GM18861 (cell line): Measurements from ENCODE around the gene RNF113B.

Experiments
- ATAC-seq: cut with Tn5 transposase; IDR thresholded peaks from one replicate; pipeline ENCODE4 v1.9.1; 2021; ENCODE audit not compliant: unreplicated experiment

Gene RNF113B

DNA sequence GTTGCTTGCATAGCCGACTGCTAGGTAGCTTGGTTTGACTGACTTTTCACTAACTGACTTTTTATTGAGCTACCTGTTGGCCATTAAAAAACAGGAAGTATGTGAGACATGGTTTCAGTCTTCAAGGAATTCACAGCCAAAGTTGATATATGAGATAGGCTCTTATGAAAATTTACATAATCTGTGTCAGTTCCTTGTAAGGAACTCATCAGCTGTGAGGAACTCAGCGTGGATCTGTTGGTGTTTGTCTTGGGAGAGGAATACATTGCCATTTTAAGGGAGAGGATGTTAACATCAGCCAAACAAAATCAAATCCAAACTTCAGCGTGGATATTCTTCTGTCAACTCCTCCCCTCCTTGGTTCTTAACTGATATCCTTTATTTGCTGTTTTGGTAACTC lies 2.0 kb downstream of the RNF113B start:
- no peak for ATAC-seq

DNA sequence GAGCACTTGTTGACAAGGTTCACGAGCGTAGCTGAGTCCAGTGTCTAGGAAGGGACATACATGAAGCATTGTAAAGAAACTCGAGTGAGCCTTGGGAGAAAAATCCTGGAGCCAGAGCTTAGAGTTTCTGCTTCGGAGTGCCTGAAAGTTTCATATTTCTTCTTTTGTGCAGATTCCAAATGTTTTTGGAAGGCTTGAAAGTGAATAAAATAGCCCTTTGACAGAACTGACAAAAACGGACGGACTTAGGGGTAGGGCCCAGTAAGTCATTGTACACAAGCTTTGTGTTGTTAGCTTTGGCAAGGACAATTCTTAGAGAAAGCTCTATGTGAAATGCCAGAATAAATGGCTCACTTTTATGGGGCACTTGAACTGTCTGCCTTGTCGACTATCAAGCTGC lies 2.8 kb downstream of the RNF113B start:
- ATAC-seq = no peak

DNA sequence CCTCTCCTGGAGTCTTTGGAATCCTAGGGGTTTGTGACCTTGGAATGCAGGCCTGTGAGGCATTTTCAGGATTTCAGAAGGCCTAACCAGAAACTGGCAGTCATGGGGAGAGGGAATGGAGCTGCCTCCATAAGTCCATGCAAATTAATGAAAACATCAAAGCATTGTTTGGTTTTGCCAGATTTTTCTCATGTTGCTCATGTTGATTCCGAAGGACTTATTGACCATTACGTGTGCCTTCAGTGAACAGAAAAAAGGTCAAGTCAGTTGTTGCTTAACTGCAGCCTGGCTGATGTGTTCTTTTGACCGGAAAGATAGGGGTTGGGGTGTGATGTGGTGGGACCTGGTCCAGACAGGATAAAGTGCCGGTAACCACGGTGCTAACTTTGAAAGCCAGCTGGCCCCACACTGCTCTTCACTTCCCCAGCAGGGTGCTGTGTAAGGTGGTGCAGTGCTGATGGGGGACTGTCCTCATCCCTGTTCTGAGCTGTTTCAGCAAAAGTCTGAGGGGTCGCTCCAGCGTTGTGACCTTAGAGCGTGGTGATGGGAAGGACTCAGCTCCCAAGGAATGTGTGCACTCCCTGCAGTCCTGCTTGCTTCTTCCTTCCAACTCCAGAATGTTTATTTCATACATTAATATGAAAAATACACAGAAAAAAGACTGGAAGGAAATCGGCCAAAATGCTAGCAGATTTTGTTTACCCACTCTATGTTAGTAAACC lies 3.5 kb downstream of the RNF113B start:
- ATAC-seq = no peak

DNA sequence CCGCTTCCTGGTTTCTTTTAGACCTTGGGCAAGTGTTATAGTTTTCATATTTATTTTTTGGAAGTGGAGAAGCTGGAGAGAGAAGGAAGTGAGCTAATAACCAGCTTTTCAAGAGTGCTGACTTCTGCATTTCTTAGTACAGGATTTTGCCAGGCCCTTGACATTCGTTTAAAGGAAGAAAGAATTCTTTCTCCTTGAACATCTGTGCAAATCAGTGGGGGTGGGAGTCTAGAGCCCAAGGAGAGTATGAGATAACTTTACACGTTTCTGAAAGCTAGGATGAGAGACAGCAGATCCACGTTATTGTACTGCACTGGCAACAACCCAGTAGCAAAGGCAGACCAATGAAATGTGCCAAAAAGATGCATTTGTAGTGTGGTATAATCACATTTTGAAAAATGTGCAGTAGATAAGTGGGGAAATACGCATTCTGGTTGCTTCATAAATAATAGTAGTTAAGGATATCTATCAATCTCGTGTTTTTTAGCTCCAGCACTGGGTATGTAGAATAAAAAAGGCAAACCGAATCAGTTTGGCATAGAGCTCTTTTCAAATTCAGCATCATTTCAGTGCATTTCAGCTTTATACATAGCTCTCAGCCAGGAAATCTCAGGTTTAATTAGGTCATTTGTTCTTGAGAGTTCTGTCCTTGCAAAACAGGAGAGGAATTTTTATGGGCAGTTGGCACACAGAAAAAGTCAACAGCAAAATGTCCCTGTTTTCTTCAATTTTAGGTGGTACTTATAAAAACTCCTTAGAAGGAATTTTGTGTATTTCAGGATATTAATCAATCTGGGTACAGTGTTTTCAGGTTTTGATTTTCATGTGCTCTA lies 4.3 kb downstream of the RNF113B start:
- no peak for ATAC-seq

DNA sequence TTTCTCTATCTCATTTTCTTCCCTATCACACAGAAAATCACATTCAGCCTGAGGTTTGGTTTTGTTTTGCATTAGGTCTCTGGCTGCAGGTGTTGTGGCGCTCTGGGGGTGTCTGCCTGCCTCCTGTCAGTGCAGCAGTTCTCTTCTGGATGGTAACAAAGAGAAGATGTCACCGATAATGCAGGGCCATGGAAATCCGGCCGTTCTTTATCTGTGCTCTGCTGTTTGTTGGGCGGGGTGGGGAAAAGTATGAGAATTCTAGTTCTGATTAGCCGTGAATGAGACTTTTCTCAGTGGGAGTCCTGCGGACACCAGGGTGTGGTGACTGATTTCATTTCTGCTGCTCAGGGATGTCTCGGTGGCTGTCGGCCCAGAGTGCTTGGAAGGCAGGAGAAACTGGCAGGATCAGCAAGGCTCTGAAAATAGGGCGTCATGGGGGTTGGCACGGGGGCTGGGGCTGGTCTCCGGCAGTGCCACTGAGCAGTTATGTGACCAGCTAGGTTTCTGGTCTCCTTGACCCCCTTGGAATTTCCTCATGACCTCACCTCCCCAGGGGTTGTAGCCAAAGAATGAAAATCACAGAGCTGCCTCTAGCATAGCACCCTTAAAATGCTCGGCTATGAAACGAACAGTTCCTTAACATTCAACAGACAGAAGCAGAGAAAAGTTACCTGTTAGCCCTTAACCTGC lies 5.0 kb downstream of the RNF113B start:
- no peak for ATAC-seq

DNA sequence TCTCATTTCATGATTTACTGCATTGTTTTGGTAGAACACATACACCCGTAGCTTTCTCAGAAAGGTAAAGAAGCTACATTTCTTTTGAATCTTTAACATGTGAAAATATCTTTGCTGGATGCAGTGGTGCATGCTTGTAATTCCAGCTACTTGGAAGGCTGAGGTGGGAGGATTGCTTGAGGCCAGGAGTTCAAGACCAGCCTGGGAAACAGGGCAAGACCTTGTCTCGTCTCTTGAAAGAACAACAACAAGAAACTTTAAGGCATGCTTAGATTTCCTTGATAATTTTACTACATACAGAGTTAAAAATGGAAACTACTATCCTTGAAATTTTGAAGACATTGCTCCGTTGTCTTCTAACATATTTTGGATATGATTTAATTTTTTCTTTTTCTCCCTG lies 7.7 kb downstream of the RNF113B start:
- ATAC-seq = no peak

DNA sequence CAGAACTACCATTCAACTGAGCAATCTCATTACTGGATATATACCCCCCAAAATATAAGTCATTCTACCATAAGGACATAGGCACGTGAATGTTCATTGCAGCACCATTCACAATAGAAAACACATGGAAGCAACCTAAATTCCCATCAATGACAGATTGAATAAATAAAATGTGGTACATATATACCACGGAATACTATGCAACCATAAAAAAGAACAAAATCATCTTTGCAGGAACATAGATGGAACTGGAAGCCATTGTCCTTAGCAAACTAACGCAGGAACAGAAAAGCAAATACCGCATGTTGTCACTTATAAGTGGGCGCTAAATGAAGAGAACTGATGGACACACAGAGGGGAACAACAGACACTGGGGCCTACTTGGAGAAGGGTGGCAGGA lies 14.1 kb downstream of the RNF113B start:
- ATAC-seq = no peak

DNA sequence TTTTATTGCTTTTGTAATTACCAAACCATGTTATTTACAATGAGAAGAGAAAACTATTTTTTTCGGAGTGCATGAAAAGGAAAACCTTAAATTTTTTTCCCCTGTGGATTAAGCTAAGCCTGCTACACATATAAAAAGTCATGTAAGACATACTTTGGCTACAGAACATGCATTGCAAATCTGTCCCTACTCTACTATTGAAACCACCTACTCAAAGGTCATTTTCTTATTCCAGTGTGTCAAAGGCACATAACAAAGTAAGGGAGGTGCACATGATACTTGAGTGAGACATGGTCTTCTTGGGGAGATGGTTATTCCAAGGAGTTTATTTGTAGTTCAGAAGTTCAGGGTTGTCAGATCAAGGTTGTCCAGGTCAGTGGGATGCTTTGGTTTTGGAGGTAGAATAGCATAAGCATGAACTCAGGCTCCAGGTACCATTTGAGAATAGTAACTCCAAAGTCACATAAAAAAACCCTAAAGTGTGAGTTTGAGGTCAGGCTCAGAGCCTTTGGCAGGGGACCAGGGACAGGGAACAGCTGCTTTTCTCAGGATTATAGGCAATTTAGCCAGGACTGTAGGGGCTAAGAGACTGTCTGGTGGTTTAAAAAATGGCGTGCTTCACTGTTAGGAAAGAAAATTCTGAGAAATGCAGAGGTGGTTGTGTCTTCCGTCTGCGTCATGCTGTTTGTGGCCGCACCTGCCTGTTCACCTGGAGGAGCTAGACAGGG lies 18.7 kb downstream of the RNF113B start:
- ATAC-seq = no peak

DNA sequence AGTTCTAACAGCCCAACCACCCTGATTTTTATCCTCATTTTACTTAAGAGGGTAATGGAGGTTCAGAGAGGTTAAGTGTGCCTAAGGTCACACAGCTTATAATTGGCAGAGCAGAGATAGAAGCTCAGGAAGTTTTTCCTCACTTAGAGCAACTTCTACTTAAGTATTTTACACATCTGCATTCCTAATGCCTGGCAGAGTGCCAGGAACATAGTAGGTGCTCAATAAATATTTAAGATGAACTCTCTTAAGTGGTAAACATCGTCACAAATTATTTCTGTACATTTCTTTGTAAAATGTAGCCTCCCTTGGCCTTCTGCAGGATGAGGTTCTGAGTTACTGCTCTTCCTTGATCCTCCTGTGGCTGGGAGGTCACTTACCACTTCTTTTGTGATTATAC lies 19.5 kb downstream of the RNF113B start:
- ATAC-seq = no peak

DNA sequence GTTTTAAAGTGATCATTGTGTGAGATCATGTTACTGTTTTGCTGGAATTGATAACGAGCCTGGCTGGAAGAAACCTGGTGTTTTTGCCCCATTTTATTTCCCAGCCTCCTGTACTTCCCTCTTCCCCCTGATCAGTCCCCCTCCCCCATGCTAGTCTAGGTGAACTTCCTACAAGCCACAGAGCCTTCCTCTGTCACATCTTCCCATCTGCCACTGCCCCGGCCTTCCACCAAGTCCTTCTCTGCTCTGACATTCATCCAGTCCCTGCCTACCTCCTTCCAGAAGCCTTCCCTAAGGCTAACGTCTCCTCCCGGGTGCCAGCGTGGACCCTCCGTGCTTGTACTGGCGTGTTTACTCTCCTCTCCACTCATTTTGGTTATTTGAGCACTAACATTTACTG lies 19.9 kb downstream of the RNF113B start:
- no peak for ATAC-seq

DNA sequence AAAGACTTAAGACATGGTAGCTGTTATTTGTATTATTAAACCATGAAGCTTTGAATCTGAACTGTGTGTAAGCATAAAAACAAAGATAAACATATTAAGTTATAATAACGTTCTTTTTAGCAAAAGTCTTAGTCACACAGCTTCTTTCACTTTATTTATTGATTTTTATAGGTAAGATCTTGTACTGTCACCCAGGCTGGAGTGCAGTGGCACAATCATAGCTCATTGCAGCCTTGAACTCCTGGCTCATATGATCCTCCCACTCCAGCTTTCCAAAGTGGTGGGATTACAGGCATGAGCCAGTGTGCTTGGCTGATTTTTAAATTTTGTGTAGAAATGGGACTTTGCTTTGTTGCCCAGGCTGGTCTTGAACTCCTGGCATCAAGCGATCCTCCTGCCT lies 20.8 kb downstream of the RNF113B start:
- no peak for ATAC-seq

DNA sequence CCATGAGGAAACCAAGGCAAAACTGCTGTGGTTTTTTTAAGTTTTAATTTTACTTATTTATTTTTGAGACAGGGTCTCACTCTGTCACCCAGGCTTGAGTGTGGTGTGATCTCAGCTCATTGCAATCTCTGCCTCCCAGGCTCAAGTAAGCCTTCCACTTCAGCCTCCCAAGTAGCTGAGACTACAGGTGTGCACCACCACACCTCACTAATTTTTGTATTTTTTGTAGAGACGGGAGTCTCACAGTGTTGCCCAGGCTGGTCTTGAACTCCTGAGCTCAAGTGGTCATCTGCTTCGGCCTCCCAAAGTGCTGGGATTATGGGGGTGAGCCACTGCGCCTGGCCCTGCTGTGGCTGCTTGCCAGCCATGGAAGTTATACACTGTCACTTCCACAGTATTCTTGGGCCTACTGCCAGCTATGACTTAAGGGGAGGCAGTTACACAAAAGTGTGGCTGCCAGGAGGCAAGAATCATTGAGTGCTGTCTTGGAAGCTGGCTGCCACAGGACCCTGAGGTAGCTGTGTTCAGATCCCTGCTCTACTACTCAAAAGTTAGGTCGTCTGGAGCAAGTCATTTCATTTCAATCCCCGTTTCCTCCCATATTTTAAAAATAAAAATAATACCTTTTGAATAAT lies 21.5 kb downstream of the RNF113B start:
- no peak for ATAC-seq

DNA sequence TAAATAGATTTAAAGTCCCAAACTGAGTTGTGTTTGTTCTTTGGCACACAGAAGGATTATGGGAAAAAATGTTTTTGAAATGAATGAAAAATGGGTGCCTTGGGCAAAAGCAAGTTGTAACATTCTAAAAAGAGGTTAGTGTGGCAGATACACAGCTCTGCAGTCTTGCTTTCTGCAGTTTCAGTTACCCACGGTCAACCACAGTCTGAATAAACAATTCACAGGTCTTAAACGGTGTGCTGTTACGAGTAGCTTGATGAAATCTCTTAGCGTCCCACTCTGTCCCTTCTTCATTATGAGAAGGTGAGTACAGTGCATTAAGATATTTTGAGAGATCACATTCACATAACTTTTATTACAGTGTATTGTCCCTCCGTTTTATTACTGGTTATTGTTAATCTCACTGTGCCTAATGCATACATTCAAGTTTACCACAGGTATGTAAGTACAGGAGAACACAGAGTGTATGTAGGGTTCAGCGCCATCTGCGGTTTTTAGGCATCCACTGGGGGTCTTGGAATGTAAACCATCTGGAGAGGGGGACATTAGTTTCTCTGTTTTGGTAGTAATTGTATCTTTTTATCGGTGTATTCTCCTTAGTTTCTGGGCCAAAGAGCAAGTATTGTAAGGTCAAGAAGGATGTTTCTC lies 26.1 kb downstream of the RNF113B start:
- ATAC-seq = no peak

DNA sequence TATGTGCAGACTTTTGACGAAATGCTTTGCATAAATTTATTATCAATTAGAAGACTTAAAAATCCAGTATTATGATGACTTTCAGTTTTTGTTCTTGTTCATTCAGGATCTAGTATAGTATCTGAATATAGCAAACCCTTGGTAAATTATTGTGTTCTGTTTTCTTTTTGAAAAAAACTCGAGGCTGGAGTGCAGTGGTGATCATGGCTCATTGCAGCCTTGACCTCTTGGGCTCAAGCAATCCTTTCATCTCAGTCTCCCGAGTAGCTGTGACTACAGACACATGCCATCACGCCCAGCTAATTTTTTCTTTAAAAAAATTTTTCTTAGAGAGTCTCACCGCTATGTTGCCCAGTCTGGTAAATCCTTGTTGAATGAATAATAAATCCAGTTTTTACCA lies 29.5 kb downstream of the RNF113B start:
- ATAC-seq = no peak

DNA sequence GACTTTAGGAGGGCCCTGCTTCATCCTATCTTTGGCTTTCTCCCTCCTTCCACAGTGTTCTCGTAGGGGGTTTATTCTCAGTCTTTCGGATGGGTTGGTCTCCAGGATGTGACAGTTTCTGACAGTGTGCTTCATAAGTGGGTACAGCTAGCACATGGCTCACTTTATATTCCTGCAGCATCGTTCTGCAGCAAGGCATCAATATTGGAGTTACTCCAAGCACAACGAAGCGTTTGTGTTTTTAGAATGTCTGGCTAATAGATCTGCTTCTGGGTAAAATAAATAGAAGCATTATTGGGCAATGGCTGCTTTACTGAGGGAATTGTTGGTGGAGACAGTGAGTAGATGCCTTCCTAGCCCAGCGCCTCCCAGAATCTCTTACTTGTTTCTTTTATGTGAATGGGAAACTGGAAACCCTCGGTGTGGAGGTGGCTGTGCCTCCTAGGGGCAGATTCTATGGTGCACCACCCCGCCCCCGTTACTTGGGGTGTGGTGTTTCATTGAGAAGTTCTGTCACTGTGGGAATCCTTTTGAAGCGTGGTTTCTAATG lies 32.2 kb downstream of the RNF113B start:
- no peak for ATAC-seq

DNA sequence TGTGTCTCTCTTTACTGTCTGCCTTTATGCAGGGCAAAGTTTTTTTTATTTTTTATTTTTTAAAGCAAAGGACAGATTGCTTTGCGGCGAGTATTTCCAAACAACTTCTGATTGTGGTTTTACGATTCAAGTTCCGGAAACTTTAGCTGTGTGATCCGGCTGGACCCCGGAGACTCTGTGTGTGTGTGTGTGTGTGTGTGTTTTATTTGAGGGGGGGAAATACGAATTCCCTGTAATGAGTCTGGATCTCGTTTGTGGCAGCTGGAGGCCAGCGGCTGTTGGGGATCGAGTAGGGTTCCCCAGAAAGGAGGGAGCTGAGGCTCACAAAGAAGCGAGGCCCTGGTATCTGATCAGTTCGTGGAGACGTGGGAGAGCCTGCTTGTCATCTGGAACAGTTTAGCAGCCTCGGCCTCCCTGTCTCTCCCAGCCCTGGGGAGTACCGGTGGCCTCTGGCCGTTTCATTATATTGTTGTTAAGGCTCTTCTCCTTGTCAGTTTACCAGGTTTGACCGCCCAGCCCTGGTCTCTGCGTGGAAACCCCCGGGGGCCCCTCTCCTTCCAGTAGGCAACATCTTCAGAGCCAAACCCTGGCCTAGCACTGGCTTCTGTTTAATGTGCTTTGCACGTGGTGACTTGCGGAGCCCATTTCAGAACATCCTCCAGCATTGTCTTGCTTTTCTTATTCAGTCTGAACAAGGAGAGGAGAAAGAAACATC lies 32.9 kb downstream of the RNF113B start:
- no peak for ATAC-seq

DNA sequence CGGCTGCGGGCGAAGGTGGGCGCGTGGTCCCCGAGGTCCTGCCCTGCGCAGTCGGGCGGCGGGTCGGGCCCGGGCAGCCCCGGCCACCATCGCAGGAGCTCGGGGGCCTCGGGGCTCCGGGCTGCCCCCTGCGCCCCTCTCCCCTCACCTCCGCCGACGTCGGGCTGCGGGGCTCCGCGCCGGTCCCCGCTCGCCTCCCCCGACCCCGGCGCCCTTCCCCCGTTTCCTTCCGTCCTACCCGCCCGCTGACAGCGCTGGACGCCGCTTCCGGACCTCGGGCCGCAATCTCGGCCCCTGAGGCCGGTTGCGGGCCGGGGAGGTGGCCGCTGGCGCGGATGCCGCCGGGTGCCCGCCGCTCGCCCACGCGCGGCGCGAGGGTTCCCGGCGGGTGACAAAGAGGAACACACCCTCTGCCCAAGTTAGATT lies 33.5 kb downstream of the RNF113B start:
- ATAC-seq = no peak

DNA sequence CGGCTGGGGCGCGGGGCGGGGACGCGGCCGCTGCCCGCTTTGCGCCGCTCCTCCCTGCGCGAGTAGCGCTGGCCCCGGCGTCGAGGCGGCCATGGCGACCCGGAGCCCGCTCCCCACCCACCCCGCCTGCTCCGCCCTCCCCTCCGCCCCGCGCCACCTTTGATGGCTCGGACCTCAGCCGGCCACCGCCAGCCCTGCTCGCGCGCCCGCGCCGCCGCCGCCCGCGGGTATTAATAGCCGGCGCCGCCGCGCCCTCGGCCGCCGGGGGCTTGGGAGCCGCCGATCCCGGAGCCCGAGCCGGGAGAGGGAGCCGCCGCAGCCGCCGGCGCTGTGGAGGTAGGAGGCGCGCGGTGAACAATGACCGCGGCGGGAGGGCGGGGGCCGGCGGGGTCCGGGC lies 33.9 kb downstream of the RNF113B start:
- no peak for ATAC-seq

DNA sequence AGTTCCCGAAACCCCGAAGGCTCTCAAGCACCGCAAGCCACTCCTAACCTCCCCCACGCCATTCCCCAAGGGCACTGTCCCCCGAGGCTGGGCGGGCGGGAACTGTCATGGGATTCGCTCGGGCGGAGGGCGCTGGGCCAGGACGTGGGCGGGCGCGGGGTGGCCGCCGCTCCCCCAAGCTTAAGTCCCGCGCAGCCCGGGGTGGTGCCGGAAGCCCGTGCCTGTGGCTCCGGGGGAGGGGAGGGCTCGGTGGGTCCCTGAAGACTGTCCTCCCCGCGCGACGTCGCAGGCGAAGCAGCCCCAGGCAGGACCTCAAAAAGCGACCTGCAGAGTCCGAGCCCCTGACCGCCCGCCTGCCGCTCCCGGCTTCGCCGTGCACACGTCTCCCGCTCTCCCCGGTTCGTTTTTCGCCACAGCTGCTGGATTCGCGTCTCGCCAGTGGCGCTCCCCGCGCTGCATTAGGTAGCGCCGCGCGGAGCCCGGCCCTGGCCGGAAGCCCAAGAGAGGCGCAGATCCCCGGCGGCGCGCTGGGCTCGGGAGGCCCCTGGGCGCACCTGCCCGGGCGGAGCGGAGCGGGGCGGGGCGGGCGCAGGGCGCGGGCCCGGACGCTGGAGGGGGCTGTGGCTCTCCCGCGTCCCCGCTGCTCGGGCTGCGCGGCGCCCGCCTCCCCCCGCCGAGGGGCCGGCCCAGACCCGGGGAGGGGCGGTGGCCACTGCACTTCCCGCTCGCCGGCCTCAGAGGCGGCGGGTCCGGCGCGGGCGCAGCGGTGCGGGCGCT lies 34.5 kb downstream of the RNF113B start, which contains the start of gene FARP1:
Gene FARP1, plus strand, starts transcription at position 715 of the 777 bp plus-strand sequence. CDS start 70,149 bp downstream, outside the sequence.
- ATAC-seq = peak; percentile 67
